CD4-positive, alpha-beta T cell treated with Interleukin-15 for 1 hour (primary cell): ENCODE results near the gene GPS2.

Experiments
- DNase-seq: peaks from one replicate; pipeline ENCODE4 v3.0.0-alpha.2; 2020

The GPS2 gene

GRCh38 chr17:7290685-7291084, 24.5 kb downstream of the GPS2 start:
- no peak for DNase-seq

GRCh38 chr17:7290166-7290565, 25.0 kb downstream of the GPS2 start:
- no peak for DNase-seq

GRCh38 chr17:7289256-7290032, 25.7 kb downstream of the GPS2 start:
- DNase-seq, result no peak

- DNase-seq, result no peak
Measured at GRCh38 chr17:7285679-7286078, 29.5 kb downstream of the GPS2 start.

- no peak for DNase-seq
Measured at GRCh38 chr17:7284911-7285310, 30.2 kb downstream of the GPS2 start.

GRCh38 chr17:7283471-7284216, 31.5 kb downstream of the GPS2 start:
- DNase-seq, result no peak

- DNase-seq, result no peak
Measured at GRCh38 chr17:7282752-7283321, 32.3 kb downstream of the GPS2 start.

GRCh38 chr17:7281953-7282751, 33.0 kb downstream of the GPS2 start:
- no peak for DNase-seq

- peak; percentile 90 for DNase-seq
Measured at GRCh38 chr17:7281074-7281952, 33.8 kb downstream of the GPS2 start, which contains the start of gene SLC2A4. Gene SLC2A4, plus strand, starts transcription at chr17:7281718. Its CDS starts 217 bp downstream, at chr17:7281935.

GRCh38 chr17:7280519-7281073, 34.6 kb downstream of the GPS2 start:
- DNase-seq, result peak; percentile 82

- no peak for DNase-seq
Measured at GRCh38 chr17:7279448-7279847, 35.7 kb downstream of the GPS2 start.

- no peak for DNase-seq
Measured at GRCh38 chr17:7266784-7267183, 48.4 kb downstream of the GPS2 start.

- DNase-seq, result no peak
Measured at GRCh38 chr17:7263801-7264078, 51.4 kb downstream of the GPS2 start.

- DNase-seq, result peak; percentile 17
Measured at GRCh38 chr17:7262935-7263800, 52.0 kb downstream of the GPS2 start.
